NCI-H526 (cell line): Measurements from ENCODE around the gene NHS.

Source experiments
- DNase-seq, 2 experiments: peaks; one replicate each; lab custom pipeline; 2025; lab: John Stamatoyannopoulos, UW

NHS gene

GRCh38 chrX:17588303-17588702, 213.3 kb downstream of the NHS start:
- DNase-seq: no peak

GRCh38 chrX:17590892-17591740, 216.1 kb downstream of the NHS start:
- peak; percentile 57 to 84 for DNase-seq

- DNase-seq: peak in 1 of 2 experiments; percentile 10
Observed at GRCh38 chrX:17591741-17592110, 216.7 kb downstream of the NHS start.

- DNase-seq: no peak
Observed at GRCh38 chrX:17592117-17592516, 217.1 kb downstream of the NHS start.

DNA sequence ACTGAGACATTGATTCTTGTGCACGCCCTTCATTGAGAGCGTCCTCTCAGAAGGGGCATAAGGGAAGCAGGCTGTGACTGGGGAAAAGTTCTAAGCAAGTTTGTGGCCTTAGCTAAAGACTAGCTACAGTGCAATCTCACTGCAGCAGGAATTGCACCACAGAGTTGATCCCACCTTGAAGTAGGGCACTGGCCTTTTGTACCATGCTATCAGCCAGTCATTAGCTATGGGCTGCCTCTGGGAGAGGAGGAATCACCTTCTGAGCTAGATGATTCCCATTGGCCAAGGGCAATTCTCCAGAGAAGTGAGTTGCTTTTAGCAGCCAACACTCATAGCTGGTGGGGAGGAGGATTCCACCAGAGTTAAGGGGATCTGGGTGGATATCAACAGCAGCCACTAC, 219.7 kb downstream of the NHS start:
- DNase-seq: no peak

- DNase-seq: no peak
Observed at GRCh38 chrX:17595456-17596035, 220.5 kb downstream of the NHS start.

- DNase-seq: no peak
Observed at GRCh38 chrX:17596061-17596460, 221.1 kb downstream of the NHS start.

- no peak for DNase-seq
Observed at GRCh38 chrX:17596546-17597205, 221.7 kb downstream of the NHS start.

GRCh38 chrX:17597327-17597726, 222.3 kb downstream of the NHS start:
- DNase-seq: no peak

DNA sequence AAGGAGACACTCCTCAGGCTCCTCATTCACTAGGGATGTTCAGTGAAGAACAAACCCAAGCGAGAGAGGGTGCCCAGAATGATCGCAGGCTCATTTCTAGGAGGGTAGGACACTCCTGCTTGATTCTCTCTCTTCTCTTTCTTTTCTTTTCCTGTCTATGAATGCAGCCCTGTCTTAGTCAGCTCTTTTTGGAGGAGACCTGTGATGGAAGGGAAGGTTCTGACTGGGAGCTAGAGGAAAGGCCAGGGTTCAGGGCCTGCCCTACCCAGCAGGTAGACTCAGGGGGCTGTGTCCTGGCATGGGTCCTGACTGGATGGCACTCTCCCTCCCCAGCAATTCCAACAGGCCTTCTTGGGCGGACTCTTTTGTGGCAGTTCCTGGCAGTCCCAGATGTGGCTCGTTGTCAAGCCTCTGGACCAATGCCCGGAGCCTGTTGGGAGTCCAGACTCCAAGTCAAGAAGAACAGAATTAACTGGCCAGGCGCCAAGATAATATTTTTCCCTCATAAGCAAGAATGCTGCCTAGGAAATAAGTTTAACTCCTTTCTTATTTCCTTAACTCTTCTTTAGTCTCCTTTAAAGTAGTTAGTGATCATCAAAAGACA, 222.9 kb downstream of the NHS start:
- DNase-seq: no peak

- DNase-seq: no peak
Observed at GRCh38 chrX:17601441-17602200, 226.6 kb downstream of the NHS start.

DNA sequence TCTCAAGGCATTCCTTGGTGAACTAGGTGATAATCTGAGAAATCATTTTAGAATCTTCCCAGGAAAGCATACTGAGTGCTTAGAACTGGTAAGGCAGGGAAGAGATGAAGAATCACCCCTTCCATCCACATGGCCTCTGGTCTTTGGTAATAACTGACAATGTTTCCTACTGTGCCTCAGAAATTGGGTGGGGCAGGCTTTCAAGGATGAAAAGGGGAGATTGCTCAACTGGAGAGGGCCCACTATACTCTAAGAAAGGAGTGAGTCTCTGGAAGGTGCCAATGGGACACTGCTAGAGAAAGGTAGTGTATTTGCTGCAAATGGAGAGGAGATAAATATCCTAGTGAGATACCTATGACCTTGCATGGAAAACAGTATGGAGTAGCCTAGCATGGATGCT, 227.2 kb downstream of the NHS start:
- DNase-seq: no peak

DNA sequence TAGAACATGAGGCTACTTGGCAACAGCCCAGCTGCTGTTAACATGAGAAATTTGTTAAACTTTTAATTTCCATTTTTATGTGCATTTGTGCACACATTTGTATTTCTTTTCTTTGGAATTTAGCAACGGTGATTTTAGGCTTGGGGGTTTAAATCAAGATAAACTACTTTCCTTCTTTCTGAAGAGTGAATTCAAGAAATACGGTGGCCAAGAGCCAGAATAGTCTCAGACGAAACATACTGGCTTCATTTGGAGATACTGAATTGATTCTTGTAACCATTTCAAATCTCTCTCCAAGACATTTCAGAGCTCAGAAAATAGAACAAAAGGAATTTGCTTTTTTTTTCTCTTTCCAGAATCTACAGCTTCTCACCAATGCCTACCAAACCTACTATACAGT, 228.2 kb downstream of the NHS start:
- DNase-seq: no peak

GRCh38 chrX:17605676-17606075, 230.7 kb downstream of the NHS start:
- DNase-seq: no peak

DNA sequence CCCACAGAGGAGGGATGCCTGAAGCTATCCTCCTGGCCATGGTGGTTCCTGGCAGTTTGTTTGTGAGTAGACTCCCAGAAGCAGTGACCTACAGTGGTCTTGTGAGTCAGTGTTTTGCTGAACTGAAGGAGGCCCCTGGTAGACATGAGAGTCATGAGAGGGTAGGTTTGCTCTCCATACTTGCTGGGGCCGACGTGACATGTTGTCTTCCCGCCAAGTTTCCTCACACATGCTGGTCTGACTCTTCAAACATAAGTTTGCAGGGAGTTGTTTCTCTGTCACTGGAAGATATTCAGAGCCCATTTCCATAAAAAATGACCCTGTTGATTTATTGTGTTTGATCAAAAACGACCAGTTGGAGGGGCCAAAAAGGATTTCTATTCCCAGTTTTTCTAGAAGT, 231.2 kb downstream of the NHS start:
- no peak for DNase-seq

GRCh38 chrX:17608888-17609287, 233.9 kb downstream of the NHS start:
- no peak for DNase-seq

DNA sequence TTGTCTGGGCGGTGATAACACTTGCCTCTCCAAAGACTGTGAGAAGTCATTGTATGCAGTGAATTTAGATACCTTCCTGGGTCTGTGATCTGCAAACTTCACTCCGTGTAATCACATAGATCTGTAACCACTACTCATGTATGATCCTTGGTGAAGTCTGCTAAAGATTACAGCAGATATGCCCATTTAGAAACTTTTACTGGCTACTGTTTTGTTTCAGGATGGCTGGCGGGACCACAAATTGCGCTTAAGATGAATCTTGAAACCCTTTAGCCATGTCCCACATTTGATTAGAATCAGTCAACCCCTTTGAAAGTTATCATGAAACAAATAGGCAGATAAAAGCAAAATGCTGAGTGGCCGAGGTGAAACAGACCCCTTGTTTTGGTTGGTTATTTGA, 235.8 kb downstream of the NHS start:
- no peak for DNase-seq

- no peak for DNase-seq
Observed at GRCh38 chrX:17613979-17614588, 239.1 kb downstream of the NHS start.

DNA sequence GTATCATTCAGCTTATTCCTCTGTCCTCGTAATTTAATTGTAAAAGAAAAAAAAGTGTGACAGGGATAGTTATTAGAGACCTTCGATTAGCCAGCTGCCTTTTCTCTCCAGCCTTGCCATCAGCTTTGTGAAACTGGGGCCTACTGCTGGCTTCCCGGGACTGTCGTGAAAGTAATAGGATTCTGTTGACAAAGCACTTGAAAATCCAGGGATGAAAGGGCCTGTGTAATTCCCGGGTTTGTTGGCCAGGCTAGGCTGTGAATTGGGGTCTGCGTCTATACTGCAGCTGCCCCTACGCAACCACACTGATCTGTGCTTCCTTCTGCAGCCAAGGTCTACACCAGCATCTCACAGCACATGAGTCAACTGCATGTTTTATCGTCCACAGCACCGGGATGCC, 241.9 kb downstream of the NHS start:
- DNase-seq: no peak

- DNase-seq: no peak
Observed at GRCh38 chrX:17617806-17618205, 242.8 kb downstream of the NHS start.

- DNase-seq: no peak
Observed at GRCh38 chrX:17621566-17622270, 246.7 kb downstream of the NHS start.
